Renal cortex interstitium (tissue), 11 donors: ENCODE measurements around the gene PAX4. TPM values are rescaled to one million over a fixed set of nuclear protein-coding genes. Genes with fewer than 3 reads are reported as not detected.
"Not testable (repeated sequence)": the region's sequence is repeated elsewhere in the genome, so short reads cannot be mapped to it uniquely, and the experiment has no call there.

Experiments used
- DNase-seq, 11 donors: peaks; one replicate each; pipeline ENCODE4 v3.0.0-alpha.2; 2013; ENCODE audit warnings: low read depth in 9 of 11, low spot score in 4 of 11; ENCODE audit errors: extremely low read depth in 1 of 11
- polyA plus RNA-seq, 3 donors: library from polyadenylated mRNA; unstranded; fragments of 120-200 nt; gene quantifications; one replicate each; pipeline ENCODE4 v1.2.1, GENCODE V29; 2013; ENCODE audit not compliant: insufficient read length in 3 of 3

Gene PAX4
- polyA plus RNA-seq, 3 donors = not detected

DNA sequence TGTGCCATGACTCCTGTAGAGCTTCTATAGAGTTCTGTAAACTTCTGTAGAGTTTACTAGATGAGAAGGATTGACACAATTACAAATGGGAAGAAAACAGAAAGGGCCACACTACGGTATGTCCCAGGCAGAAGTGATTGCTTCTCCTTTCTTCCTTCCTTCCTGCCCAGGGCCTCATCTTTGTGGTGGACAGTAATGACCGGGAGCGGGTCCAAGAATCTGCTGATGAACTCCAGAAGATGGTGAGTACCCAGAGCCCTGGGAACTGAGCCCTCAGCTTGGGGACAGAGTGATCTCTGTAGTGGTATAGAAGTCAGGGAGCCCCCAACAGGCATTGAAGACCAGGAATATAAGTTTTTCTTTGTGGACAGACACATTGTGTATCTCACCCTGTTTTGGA, 28.0 kb downstream of the PAX4 start:
- no peak for DNase-seq

DNA sequence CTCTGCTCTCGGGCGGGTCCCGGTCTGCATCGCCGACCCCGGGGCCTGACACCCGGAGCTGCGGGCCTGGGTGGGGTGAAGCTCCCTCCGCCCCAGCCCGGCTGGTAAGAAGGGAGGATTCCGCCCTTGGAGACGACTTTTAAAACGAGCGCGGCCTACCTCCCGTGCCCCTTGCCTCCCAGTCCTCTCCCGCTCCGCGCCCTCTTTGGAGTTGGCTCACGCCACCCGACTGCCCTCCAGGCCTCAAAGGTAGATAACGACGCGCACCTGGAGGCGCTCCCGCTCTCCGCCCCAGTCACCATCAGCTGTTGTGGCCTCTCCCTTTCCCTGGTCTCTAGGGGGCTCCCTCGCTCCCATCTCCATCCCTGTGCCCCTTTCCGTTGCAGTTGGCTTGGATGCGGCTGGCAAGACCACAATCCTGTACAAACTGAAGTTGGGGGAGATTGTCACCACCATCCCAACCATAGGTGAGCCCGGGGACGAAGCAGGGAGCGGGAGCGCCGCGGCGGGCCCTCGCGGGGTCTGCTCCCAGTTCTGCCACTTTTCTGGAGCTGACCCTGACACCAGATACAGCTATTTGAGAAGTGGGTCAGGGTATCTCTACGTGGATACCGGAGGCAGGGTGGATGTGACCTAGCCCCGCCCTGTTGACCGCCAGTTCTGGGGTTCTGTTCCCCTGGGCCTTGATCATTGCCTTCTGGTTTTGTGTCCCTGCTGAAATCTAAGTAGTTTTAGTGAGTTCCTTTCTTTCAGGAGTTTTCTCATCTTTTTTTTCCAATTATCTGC, 29.1 kb downstream of the PAX4 start:
- DNase-seq = peak in 8 of 11 donors; percentile 36 to 62 (median 52)

DNA sequence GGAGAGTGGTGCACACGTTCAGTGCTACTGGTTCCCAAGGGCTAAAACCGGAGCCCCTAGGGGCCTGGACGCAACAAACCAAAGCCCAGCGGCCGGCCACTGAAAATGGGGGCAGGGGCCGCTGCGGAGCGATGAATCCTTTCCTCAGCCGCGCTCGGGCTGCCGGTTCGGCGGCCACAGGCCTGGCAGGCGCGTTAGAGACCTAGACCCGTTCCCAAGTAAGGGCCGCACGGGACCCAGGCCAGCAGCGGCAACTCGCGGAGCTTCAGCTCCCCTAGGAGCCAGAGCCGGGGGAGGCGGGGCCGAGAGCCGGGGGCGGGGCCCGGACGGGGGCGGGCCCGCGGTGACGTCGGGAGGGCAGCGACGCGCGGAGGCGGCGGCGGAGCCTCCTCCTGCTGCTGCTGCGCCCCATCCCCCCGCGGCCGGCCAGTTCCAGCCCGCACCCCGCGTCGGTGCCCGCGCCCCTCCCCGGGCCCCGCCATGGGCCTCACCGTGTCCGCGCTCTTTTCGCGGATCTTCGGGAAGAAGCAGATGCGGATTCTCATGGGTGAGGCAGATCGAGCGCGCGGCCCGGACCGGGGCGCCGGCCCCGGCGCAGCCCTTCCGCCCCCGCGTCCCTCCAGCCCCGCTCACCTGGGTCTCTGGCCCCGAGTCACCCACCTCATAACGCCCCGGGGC, 29.8 kb downstream of the PAX4 start, which contains the start of gene ARF5:
ARF5 (plus strand) TSS at position 393 of the 678 bp plus-strand sequence; CDS start at position 481, 88 bp downstream.
- DNase-seq = peak; percentile 61 to 88 (median 77)

DNA sequence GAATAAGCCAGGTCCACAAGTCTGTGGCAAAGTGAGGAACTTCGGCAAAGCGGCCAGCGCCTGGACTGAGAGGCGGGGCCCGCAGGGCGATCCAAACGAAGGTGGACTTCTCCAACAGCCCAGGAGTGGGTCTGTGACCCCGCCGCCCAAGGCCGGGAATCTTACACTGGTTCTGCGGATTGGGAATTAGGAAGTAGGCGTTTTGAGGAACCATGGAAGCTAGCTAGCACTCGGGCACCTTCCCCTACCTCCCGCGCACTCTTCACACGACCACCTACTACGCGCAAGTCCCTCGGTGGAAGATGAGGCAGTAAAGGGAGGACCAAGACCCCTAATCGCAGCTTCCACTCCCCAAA, 30.3 kb downstream of the PAX4 start:
- no peak for DNase-seq

DNA sequence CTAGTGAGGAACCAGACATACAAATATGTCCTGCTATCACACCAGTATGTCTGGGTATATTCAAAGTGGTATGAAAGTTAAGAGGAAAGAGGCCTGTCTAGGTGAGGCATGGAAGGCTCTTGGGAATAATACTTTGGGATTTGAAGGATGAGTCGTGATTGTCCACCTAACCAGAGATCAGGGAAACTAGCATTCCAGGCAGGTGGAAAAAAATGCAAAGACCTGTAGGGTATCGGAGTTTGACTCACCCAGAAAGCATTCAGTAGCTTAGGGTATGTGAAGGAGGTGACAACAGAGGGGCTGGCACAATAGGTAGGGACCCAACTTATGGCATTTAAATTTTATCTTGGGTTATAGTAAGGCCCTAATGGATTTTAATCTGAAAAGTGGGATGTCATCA, 31.6 kb downstream of the PAX4 start:
- DNase-seq = no peak

DNA sequence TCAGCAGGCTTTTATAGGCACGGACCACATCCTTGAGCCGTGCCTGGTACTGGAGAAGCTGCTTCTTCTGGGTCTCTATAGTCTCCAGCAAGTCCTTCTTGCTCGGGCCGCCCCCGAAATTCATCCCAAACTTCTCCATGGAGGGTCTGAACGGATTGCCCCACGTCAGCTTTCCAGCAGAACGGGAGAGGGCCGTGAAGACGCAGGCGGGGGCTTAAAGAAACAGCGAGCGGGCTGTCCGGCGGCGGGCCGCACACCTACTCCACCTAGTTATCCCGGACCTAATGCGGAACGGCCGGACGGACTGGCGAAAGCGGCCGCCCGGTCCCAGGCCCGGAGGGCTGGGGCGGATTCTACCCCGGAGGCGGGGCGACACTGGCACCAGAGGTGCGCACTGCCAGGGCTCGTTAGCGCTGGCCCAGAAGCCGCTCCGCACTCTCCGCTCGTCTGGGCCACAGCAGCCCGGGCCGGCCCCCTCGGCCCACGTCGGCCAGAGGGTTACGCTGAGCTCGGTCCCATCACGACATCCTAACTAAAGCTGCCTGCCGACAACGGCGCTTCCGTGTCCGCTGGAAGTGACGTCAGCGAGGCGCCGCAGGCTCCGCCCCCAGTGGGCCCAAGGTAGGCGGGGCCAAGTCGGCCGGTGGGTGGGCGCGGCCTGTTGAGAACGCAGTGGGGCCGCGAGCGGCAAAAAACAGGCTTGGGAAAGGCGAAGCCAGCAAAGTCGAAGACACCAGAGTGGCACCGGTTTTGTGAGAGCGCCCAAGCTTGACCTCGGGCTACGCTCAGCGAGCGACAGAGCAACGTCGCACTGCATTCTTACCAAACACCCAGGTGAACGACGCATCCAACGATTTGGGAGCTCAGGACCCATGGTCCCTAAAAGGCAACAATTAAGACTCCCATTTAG, 32.6 kb downstream of the PAX4 start, which contains the start of gene GCC1:
GCC1 (minus strand) TSS at position 553 of the 910 bp plus-strand sequence; CDS start at position 139, 414 bp downstream.
- peak; percentile 76 to 89 (median 85) for DNase-seq

DNA sequence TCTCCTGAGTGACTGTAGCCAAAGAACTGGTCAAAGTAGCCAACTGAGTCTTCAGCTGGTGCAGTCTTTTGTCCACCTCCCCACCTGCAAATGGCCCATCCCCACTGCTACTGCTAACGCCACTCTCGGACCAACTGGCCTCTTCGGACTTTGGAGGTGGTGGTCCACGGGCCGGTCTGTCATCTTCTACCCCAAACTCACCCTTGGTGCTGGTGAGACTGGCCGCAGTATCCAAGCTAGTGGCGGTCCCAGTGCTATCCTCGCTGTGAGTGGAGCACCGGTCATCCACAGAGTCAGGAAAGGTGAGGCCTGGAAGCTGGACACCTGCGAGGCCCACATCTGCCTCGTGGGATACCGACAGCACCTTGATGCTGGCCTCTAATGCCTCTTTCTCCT, 33.3 kb downstream of the PAX4 start:
- no peak for DNase-seq

DNA sequence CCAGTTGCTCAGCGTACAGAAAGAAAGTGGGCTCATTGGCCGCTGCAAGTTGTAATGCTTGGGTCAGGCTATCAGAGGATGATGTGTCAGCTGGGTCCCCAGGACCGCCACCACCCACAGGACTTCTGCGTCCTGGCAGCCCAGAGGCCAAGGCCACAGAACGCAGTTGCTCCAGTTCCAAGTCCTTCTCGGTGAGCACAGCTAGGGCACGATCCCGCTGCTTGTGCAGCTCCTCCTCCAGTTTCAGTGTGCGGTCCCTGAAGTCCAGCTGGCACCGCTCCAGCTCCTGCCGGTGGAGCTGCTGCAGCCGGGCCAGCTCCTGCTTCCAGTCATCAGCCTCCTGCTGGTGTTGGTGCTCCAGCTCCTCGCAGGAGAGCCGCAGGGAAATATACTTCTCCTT, 35.6 kb downstream of the PAX4 start:
- no peak for DNase-seq

DNA sequence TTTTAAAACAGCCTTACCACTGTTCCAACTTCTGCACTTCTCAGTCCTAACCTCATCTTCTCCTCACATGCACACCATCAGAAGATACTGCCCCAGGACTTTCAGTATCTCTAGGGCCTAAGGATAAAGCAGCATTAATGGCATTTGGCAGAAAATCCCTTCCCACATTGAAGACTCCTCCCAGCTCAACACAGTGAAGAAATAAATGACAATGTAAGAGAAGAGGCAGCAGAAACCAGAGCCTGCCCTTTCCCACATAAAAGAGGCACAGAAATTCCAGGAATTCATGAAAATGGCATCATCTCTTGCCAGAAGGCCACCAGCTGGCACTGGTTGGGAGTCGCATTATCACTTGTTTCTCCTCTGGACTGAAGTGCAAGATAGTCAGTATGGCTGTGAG, 36.2 kb downstream of the PAX4 start:
- no peak for DNase-seq

DNA sequence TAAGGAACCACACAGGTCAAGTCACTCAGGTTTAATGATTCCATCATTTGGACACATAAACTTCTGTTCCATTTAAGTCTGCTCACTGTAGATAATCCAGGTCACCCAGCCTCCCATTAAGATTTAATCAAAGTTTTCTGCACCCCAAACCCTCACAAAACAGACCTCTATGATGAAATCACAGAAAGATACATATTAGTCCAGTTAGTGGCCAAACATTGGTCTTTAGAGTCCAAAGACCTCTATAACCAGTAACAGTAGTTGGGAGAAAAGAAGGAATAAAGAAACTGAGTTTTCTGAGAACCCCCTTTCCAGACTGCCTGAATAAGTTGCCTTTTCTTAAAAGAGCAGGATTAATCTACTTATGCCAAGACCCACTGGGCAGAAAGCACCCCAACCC, 37.3 kb downstream of the PAX4 start:
- DNase-seq = no peak

DNA sequence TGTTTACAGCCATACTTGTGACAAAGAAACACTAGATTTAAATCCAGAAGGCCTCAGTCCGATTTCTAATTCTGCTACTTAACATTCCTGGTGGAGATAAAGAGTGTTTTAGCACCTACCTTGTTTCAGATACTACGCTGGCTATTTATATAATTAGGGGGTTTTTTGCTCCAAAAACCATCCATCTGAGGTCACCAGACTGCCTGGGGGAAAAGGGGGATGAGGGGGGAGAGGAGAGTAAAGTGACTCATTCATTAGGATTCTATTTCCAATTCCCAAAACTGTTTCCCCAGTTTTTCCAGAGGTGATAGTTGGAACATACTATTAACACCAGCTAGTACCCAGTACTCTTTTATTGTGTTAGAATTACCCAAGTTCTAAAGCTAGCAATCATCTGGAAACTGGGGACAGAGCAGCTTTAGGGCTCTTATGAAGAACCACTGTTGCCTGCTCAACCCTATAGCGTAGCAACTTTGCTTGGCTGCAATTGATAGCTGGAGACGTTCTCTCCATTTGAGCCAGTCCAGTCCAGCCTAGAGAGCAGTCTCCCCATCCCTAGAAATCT, 39.1 kb downstream of the PAX4 start:
- no peak for DNase-seq

DNA sequence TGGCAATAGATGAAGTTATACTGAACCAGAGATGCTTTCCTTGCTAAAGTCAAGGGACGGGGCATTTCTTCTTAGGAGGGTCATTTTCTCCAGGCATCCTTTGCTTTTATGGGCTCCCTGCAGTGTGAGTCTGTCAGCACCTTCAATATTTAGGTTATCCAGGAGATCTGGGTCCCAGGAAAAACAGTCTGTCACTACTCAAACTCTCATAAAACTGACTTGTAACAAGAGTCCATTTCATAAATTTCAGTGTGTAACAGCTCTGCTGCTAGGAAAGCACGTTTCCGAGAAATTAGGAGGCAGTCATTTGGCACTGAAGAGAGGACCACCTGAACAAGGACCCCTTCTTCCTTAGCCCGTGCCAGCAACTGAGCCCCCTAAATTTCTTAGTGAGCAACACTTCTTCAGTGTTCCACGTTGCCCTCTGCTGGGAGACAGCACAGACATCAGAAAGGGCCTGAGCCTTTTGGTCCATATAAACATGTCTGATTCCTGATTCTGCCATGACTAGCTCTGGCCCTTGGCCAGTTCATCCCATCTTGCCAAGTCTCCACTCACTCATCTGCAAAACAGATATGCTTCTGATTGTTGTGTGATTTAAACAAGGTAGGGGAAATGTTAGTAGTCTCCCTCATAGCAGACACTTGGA, 39.8 kb downstream of the PAX4 start:
- DNase-seq = no peak

DNA sequence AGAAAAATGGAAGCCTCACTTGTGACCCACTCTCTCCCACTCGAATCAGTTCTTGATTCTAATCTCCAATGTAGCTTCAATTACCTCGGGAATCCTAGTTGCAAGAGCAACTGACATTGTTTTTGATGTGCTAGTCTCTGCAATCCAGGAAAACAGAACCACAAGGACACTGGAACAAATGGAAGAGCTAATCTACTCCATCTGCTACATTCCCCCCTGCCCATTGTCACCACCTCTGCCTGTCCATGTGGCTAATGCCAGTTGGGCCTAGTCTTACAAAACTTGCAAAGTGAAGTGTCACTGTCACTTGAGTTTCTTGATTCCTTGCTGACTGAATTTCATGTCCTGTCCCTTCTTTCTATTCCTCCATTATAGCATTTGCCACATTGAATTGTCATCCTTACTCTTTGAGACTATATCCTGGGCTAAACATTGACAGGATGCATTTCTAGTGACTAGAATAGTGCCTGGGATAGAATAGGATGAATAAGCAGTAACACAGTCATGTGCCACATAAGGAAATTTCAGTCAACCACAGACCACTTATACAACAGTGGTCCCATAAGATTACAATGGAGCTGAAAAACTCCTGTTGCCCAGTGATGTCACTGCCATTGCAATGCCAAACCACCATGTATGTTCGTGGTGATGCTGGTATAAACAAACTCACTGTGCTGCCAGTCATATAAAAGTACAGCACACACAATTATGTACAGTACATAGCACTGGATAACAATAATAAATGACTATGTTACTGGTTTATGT, 46.0 kb downstream of the PAX4 start:
- DNase-seq = no peak

DNA sequence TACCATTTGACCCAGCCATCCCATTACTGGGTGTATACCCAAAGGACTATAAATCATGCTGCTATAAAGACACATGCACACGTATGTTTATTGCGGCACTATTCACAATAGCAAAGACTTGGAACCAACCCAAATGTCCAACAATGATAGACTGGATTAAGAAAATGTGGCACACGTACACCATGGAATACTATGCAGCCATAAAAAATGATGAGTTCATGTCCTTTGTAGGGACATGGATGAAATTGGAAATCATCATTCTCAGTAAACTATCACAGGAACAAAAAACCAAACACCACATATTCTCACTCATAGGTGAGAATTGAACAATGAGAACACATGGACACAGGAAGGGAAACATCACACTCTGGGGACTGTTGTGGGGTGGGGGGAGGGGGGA, 49.9 kb downstream of the PAX4 start:
- not testable (repeated sequence) for DNase-seq

DNA sequence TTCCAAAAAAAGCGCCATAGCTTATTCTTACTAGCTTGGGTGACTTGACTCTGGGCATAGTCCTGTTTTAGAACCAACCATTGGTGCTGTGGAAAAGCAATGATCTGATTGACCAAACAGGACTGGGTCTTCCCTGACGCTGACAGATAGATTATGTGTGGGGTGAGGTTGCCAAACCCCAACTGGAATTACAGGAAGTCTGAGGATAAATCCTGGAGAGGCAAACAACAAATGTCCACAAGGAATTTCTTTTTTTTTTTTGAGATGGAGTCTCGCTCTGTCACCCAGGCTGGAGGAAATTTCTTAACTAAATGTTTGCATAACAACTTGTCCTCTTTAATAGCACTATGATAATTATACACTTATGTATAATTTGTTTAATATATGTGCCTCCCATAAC, 51.7 kb downstream of the PAX4 start:
- no peak for DNase-seq
